Measurements from ENCODE around the gene NSD1.

Gene NSD1

GRCh38 chr5:177349762-177350161, 216.2 kb downstream of the NSD1 start:
- no peak for DNase-seq (ENCODE audit: low read depth, low spot score)
